Neural cell (in vitro differentiated cells): ENCODE measurements around the gene CNKSR2.

Experiments
- CTCF ChIP-seq: fragments of 450-650 bp; IDR thresholded peaks from 2 replicates; pipeline ENCODE4 v1.5.1; 2014; ENCODE audit warnings: antibody characterized with exemption, mild to moderate bottlenecking, moderate library complexity; ENCODE audit not compliant: poor library complexity, severe bottlenecking
- EP300 ChIP-seq: fragments of 450-650 bp; conservative IDR thresholded peaks from 2 replicates; pipeline ENCODE4 v1.6.1; 2014; ENCODE audit warnings: antibody characterized with exemption, mild to moderate bottlenecking, moderate library complexity; ENCODE audit not compliant: poor library complexity, severe bottlenecking
- EZH2 ChIP-seq: fragments of 200-600, 300-800 bp; shearing (Covaris generic), sonication (generic); IDR thresholded peaks from 2 replicates; pipeline ENCODE4 v1.6.1; 2014; ENCODE audit warnings: antibody characterized with exemption, low read length, borderline replicate concordance, mild to moderate bottlenecking; ENCODE audit not compliant: insufficient read depth, poor library complexity, severe bottlenecking
- MXI1 ChIP-seq: fragments of 450-650 bp; conservative IDR thresholded peaks from 2 replicates; pipeline ENCODE4 v1.6.1; 2014; ENCODE audit warnings: antibody characterized with exemption, mild to moderate bottlenecking; ENCODE audit not compliant: poor library complexity, severe bottlenecking
- POLR2AphosphoS5 ChIP-seq: IDR thresholded peaks from 2 replicates; pipeline ENCODE4 v1.6.1; 2012
- REST ChIP-seq: IDR thresholded peaks from 2 replicates; pipeline ENCODE4 v1.6.1; 2012; ENCODE audit warnings: borderline replicate concordance
- SMC3 ChIP-seq: fragments of 450-650 bp; conservative IDR thresholded peaks from 2 replicates; pipeline ENCODE4 v1.6.1; 2014; ENCODE audit warnings: antibody characterized with exemption, mild to moderate bottlenecking, moderate library complexity; ENCODE audit not compliant: poor library complexity
- TAF1 ChIP-seq: IDR thresholded peaks from 2 replicates; pipeline ENCODE4 v1.6.1; 2012; ENCODE audit warnings: low read depth

GRCh38 chrX:21645431-21645830, 271.2 kb downstream of the CNKSR2 start:
- TF ChIP-seq CTCF, result no peak
- TF ChIP-seq EZH2, result no peak
- no peak for TF ChIP-seq POLR2AphosphoS5
- TF ChIP-seq TAF1, result no peak
- no peak for TF ChIP-seq EP300
- no peak for TF ChIP-seq REST
- TF ChIP-seq SMC3, result no peak
- TF ChIP-seq MXI1, result no peak
